ENCODE measurements around the gene RPH3AL. TPM values are rescaled to one million over a fixed set of nuclear protein-coding genes. Genes with fewer than 3 reads are reported as not detected.

The RPH3AL gene
- total RNA-seq, 1 experiment from 2014 or later = 26.0 TPM

- intact Hi-C loops (cut with micrococcal nuclease; ENCODE audit: unreplicated experiment) = no loop called here
- Histone ChIP-seq H3K9me3 (ENCODE audit: insufficient read depth, low read depth) (no peaks in the 10 kb centered on the region), H4K20me1 (ENCODE audit: insufficient read depth) (no peaks in the 10 kb centered on the region), H3K4me1 (replicated peaks; ENCODE audit: insufficient read depth) (no peaks in the 10 kb centered on the region), H3K9me2 (ENCODE audit: insufficient read depth) (no peaks in the 10 kb centered on the region), H3K4me3 (no peak overlapping the region), H3K27ac (no peak overlapping the region), H2AFZ (no peak overlapping the region), H3F3A (ENCODE audit: insufficient read depth, low read depth) (no peaks in the 10 kb centered on the region), H3K79me2 (ENCODE audit: low read depth) (no peaks in the 10 kb centered on the region), H3K27me3 (ENCODE audit: insufficient read depth, low read depth) (0 out of 2 replicates have a peak, but pooled peaks cover 4% of the 10 kb centered on the region), H3K36me3 (ENCODE audit: low read depth) (no peaks in the 10 kb centered on the region), H3K4me2 (no peak overlapping the region)
- no TSS peak for BruUV-seq (replicated peaks)
- TF ChIP-seq EZH2 (IDR thresholded peaks at IDR 0.05; ENCODE audit: low read depth) (no peak), CTCF (conservative IDR thresholded peaks at IDR 0.05) (no peak)
- POLR2A ChIA-PET (ENCODE audit: unreplicated experiment) = no interaction called here
- DNase-seq = no peak
- CTCF ChIA-PET = no interaction called here
Observed at GRCh38 chr17:290626-291025, 62.0 kb downstream of the RPH3AL start.

GRCh38 chr17:290121-290521 lies 62.5 kb downstream of the RPH3AL start:
- no peak overlapping the region for H3K27ac ChIP-seq
- ChIA-PET CTCF (no interaction called here), POLR2A (ENCODE audit: unreplicated experiment) (no interaction called here)
- BruUV-seq (replicated peaks) = no TSS peak
- no peak overlapping the region for H3K4me3 ChIP-seq
- no peak overlapping the region for H2AFZ ChIP-seq
- no peaks in the 10 kb centered on the region for H3F3A ChIP-seq (ENCODE audit: insufficient read depth, low read depth)
- no peak overlapping the region for H3K4me2 ChIP-seq
- DNase-seq = no peak
- no peaks in the 10 kb centered on the region for H3K9me2 ChIP-seq (ENCODE audit: insufficient read depth)
- TF ChIP-seq EZH2 (IDR thresholded peaks at IDR 0.05; ENCODE audit: low read depth) (no peak), CTCF (conservative IDR thresholded peaks at IDR 0.05) (no peak)
- H3K36me3 ChIP-seq (ENCODE audit: low read depth) = no peaks in the 10 kb centered on the region
- 0 out of 2 replicates have a peak, but pooled peaks cover 4% of the 10 kb centered on the region for H3K27me3 ChIP-seq (ENCODE audit: insufficient read depth, low read depth)
- no peaks in the 10 kb centered on the region for H3K4me1 ChIP-seq (replicated peaks; ENCODE audit: insufficient read depth)
- H4K20me1 ChIP-seq (ENCODE audit: insufficient read depth) = no peaks in the 10 kb centered on the region
- H3K79me2 ChIP-seq (ENCODE audit: low read depth) = no peaks in the 10 kb centered on the region
- intact Hi-C loops (cut with micrococcal nuclease; ENCODE audit: unreplicated experiment) = no loop called here
- H3K9me3 ChIP-seq (ENCODE audit: insufficient read depth, low read depth) = no peaks in the 10 kb centered on the region

- Histone ChIP-seq H3K4me1 (replicated peaks; ENCODE audit: insufficient read depth) (no peaks in the 10 kb centered on the region), H3K27ac (no peak overlapping the region), H3K9me3 (ENCODE audit: insufficient read depth, low read depth) (no peaks in the 10 kb centered on the region), H3K36me3 (ENCODE audit: low read depth) (no peaks in the 10 kb centered on the region), H3F3A (ENCODE audit: insufficient read depth, low read depth) (no peaks in the 10 kb centered on the region), H3K27me3 (ENCODE audit: insufficient read depth, low read depth) (0 out of 2 replicates have a peak, but pooled peaks cover 4% of the 10 kb centered on the region), H2AFZ (no peak overlapping the region), H3K4me3 (no peak overlapping the region), H3K9me2 (ENCODE audit: insufficient read depth) (no peaks in the 10 kb centered on the region), H3K79me2 (ENCODE audit: low read depth) (no peaks in the 10 kb centered on the region), H4K20me1 (ENCODE audit: insufficient read depth) (no peaks in the 10 kb centered on the region), H3K4me2 (no peak overlapping the region)
- no peak for DNase-seq
- intact Hi-C loops (cut with micrococcal nuclease; ENCODE audit: unreplicated experiment) = no loop called here
- TF ChIP-seq CTCF (conservative IDR thresholded peaks at IDR 0.05) = no peak
- TF ChIP-seq EZH2 (IDR thresholded peaks at IDR 0.05; ENCODE audit: low read depth) = no peak
- ChIA-PET CTCF (no interaction called here), POLR2A (ENCODE audit: unreplicated experiment) (no interaction called here)
- no TSS peak for BruUV-seq (replicated peaks)
Observed at GRCh38 chr17:289409-289808, 63.2 kb downstream of the RPH3AL start.
